GM19035 (cell line): Measurements from ENCODE around the gene RBP7.
"Not testable (repeated sequence)": the region's sequence is repeated elsewhere in the genome, so short reads cannot be mapped to it uniquely, and the experiment has no call there.

Source experiments
- ATAC-seq: cut with Tn5 transposase; IDR thresholded peaks from one replicate; pipeline ENCODE4 v1.9.1; 2021; ENCODE audit not compliant: unreplicated experiment

RBP7 gene

GRCh38 chr1:10028956-10029500 is 32.0 kb downstream of the RBP7 start:
- not testable (repeated sequence) for ATAC-seq

GRCh38 chr1:10031461-10031860 is 34.4 kb downstream of the RBP7 start:
- no peak for ATAC-seq

GRCh38 chr1:10032590-10033358 is 35.7 kb downstream of the RBP7 start, which contains the start of gene UBE4B:
TSS of gene UBE4B (plus strand) at chr1:10032958. CDS start at chr1:10033671, 713 bp downstream.
- ATAC-seq = peak; percentile 95

DNA sequence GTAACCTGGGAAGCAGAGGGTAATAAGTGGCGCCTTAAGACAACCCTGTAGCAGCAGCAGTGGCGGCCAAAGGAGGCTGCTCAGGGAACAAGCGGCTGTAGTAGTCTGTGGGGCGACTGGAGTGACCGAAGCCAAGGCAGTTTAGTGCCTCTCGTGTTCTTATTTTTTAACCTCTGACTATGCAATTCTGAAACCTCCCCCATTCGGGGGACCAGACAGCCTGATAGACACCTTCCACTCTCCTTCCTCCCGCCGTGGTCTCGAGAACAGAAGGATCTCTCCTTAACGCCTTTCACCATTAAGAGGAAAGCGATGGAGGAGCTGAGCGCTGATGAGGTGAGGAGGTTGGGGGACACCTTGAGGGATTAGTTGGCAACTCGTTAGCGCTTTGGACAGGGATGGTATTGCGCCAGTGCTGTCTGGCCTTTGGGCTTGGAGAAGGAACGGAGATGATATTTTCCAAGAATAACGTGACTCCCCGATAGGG is 36.4 kb downstream of the RBP7 start:
- ATAC-seq = peak; percentile 18

DNA sequence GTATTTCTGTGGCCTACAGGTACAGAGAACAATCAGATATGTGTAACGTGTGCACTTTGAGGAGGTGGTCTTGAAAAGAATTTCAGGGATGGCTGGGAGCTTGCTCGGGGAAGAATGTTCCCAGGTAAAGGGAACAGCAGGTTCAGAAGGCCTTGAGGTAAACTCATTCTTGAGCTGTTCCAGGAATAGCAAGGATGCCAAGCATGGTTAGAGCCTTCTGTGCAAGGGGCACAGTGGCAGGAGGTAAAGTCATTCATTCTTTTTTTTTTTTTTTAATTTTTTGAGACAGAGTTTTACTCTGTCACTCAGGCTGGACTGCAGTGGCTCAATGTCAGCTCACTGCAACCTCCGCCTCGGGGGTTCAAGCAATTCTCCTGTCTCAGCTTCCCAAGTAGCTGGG is 45.7 kb downstream of the RBP7 start:
- no peak for ATAC-seq

DNA sequence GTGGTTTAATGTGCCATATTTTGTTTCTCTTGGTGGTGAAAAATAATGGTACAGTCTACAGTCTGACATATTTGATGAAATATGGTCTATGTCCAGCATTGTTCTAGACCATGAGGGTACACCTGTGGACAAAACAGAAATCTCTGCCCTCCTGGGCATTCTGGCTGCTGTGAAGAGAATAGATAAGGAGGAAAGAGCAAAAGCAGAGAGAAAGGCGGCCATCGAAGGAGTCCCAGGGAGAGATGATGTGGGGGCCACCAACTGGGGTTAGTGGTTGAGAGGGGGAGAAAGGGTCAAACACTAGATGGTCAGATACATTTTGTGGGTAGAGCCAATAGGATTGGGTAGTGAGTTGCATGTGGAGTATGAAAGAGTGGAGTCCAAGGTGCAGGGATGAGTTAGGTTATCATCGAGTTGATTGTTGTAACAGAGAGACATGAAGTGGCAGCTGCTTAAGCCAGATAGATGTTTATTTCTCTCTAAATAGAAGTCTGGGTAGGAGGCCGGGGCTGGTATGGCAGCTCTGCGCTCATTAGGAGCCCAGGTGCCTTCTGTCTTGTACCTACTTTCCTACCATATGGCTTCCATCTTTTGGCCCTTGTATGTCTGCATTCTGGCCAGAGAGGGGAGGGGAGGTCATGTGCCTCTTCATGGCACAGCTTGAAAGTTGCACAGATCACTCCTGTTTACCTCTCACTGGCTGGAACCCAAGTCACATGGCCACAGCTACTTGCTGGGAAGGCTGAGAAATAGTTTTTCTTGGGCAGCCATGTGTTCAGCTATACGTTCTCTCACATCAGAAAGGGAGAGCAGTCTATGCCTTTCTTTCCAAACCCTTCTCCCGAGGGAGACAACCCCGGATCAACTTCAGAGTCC is 48.7 kb downstream of the RBP7 start:
- ATAC-seq = no peak

GRCh38 chr1:10046356-10047085 is 49.5 kb downstream of the RBP7 start:
- no peak for ATAC-seq

DNA sequence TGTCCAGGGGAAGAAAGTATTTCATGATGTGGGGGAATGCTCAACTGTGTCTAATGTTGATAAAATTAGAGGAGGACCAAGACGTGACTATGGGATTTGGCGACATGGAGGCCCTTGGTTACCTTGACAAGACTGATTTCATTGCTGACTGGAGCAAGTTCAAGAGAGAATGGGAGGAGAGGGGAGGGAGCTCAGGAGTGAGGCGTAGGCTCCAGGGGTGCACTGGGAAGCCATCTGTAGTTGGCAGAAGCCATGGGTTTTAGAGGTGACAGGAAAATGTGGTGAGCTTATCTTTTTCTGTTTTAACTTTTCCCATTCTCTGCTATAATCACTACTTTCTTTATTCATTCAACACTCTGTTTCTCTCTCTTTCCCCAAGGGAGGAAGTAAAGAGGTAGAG is 51.6 kb downstream of the RBP7 start:
- no peak for ATAC-seq

GRCh38 chr1:10050611-10051010 is 53.6 kb downstream of the RBP7 start:
- ATAC-seq = no peak

- no peak for ATAC-seq
These were observed 54.6 kb downstream of the RBP7 start for GRCh38 chr1:10051656-10052055.

DNA sequence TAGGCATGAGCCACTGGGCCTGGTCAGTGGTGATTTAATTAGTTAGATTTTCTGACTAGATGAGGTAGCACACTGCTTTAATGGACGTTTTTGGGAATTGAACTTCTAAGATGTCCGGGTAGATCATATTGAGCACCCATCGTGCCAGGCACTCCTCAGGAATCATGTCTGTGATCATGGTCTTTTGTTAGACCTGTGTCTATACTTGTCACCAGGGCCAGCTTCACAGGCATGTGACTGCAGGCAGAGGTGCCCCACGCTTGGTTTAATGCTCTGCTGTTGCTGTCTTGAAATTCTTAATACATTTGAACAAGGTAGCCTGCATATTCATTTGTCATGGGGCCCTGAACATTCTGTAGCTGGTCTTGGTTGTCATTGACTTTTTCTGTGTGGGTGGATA is 55.3 kb downstream of the RBP7 start:
- no peak for ATAC-seq

- ATAC-seq = no peak
These were observed 57.4 kb downstream of the RBP7 start for GRCh38 chr1:10054465-10054864.

GRCh38 chr1:10056599-10056987 is 59.6 kb downstream of the RBP7 start:
- ATAC-seq = no peak

GRCh38 chr1:10057343-10057742 is 60.3 kb downstream of the RBP7 start:
- no peak for ATAC-seq

DNA sequence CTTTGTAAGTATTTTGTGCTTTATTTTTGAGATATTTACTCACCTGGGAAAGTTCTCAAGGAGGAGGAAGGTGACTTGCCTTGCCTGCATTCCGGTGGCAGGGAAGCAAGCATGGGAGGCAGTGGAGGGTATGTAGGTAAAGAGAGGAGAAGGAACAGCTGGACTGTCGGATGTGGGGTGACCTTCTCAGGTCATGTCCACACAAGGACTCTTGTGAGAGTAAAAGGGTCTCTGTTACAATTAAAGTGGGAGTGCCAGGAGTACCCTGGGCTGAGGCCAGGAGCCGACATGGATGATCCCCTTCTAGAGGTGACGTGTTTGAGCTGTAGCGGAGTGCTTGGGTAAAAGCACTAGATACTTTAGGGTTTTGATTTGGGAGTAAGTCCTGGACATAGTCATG is 60.8 kb downstream of the RBP7 start:
- no peak for ATAC-seq

- ATAC-seq = no peak
These were observed 62.3 kb downstream of the RBP7 start for GRCh38 chr1:10059342-10059718.

- ATAC-seq = no peak
These were observed 63.5 kb downstream of the RBP7 start for GRCh38 chr1:10060311-10061100.

- no peak for ATAC-seq
These were observed 64.2 kb downstream of the RBP7 start for GRCh38 chr1:10061276-10061675.

DNA sequence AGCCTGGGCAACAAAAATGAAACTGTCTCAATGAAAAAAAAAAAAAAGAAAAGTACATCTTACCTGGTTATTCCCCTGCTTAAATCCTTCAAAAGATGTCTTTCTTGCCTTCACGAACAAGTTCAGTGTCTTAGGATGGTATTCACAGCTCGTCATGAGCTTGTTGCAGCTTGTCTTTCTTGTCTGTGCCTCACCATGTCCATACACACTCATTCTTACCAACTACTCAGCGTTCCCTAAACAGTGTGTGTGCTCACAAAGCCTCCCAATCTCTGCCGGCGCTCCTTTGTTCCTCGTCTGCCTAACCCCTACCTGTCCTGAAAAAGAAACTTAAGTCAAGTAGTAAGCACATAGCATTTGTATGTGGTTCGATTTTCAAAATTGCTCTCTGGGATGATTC is 66.8 kb downstream of the RBP7 start:
- no peak for ATAC-seq
